Measurements from ENCODE around the gene PPM1B.
A peak's percentile ranks its signal among the peaks of the same experiment; 100 is the strongest.
"Not testable (repeated sequence)": the region's sequence is repeated elsewhere in the genome, so short reads cannot be mapped to it uniquely, and the experiment has no call there.

Gene PPM1B

DNA sequence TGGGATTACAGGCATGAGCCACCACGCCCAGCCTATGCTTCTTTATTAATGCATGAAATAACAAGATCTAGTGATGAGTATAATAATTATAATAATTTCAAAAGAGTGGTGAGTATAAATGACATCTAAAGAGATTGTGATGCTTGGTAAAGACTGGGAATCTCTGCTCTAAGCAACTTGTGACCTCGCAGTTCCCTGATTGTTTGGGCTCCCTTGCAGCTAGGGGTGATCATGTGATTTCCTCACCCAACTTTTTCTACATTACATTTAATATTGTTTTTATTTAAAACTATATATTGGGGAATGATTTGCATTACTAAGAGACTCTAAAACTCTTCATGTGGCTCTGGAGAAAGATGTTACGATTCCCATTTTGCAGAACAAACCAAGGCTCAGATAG, 4.1 kb upstream of the PPM1B start:
- Histone ChIP-seq H3K9me3 (ENCODE audit: control insufficient read depth, low read depth, low read length) (peaks cover 8% of the 10 kb centered on the region), H3K4me3 (ENCODE audit: low read length) (no peak overlapping the region), H3K27ac (ENCODE audit: low read length) (no peak overlapping the region), H3K4me1 (ENCODE audit: control insufficient read depth, low read depth, low read length) (peaks cover 4% of the 10 kb centered on the region), H3K27me3 (ENCODE audit: control insufficient read depth, insufficient read depth, low read length) (no peaks in the 10 kb centered on the region), H3K9ac (ENCODE audit: low read length) (no peak overlapping the region), H3K36me3 (ENCODE audit: control insufficient read depth, low read depth, low read length) (no peaks in the 10 kb centered on the region)

- H3K27me3 ChIP-seq (ENCODE audit: control insufficient read depth, insufficient read depth, low read length): no peaks in the 10 kb centered on the region
- no peak overlapping the region for H3K4me3 ChIP-seq (ENCODE audit: low read length)
- no peaks in the 10 kb centered on the region for H3K36me3 ChIP-seq (ENCODE audit: control insufficient read depth, low read depth, low read length)
- no peak overlapping the region for H3K9ac ChIP-seq (ENCODE audit: low read length)
- peaks cover 4% of the 10 kb centered on the region for H3K4me1 ChIP-seq (ENCODE audit: control insufficient read depth, low read depth, low read length)
- no peak overlapping the region for H3K27ac ChIP-seq (ENCODE audit: low read length)
- H3K9me3 ChIP-seq (ENCODE audit: control insufficient read depth, low read depth, low read length): peaks cover 8% of the 10 kb centered on the region
Observed at GRCh38 chr2:44166096-44166495, 2.6 kb upstream of the PPM1B start.

DNA sequence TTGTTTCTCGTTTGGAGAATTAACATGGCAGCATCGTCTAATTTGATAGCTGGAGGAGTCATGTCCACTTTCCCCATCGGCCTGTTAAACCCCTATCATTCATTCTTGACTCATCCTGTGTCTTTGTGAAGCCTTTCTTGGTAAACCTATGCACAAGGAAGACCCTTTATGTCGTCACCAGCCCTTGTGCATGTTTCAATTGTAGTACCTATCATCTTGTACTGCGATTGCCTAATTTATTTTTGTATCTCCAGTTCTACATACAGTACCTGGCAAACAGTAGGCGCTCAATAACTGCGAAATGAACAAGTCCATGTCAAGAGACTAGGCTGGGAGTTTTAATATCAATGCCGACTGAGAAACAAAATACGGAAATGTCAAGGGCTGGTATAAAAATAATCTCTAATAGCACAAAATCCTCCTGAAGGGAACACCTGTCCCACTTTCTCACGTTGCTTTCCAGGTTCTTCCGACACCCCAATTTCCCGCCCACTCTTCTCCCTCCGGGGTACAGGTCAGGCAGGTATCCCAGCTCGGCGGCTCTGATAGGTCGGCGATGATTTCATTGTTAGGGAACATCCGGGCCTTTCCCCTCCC, 1.3 kb upstream of the PPM1B start:
- Histone ChIP-seq H3K4me1 (ENCODE audit: control insufficient read depth, low read depth, low read length) (peaks cover 8% of the 10 kb centered on the region), H3K36me3 (ENCODE audit: control insufficient read depth, low read depth, low read length) (no peaks in the 10 kb centered on the region), H3K27me3 (ENCODE audit: control insufficient read depth, insufficient read depth, low read length) (no peaks in the 10 kb centered on the region), H3K9ac (ENCODE audit: low read length) (peak overlapping the region; percentile 80), H3K9me3 (ENCODE audit: control insufficient read depth, low read depth, low read length) (peaks cover 8% of the 10 kb centered on the region), H3K27ac (ENCODE audit: low read length) (no peak overlapping the region), H3K4me3 (ENCODE audit: low read length) (peak overlapping the region; percentile 83)

- Histone ChIP-seq H3K4me3 (ENCODE audit: low read length) (peak overlapping the region; percentile 83), H3K27ac (ENCODE audit: low read length) (peak overlapping the region; percentile 95), H3K36me3 (ENCODE audit: control insufficient read depth, low read depth, low read length) (no peaks in the 10 kb centered on the region), H3K4me1 (ENCODE audit: control insufficient read depth, low read depth, low read length) (peaks cover 10% of the 10 kb centered on the region), H3K27me3 (ENCODE audit: control insufficient read depth, insufficient read depth, low read length) (no peaks in the 10 kb centered on the region), H3K9me3 (ENCODE audit: control insufficient read depth, low read depth, low read length) (peaks cover 8% of the 10 kb centered on the region), H3K9ac (ENCODE audit: low read length) (peak overlapping the region; percentile 80)
Observed at GRCh38 chr2:44167908-44168680, 581 bp upstream of the PPM1B start.

- Histone ChIP-seq H3K27ac (ENCODE audit: low read length) (peak overlapping the region; percentile 30), H3K9me3 (ENCODE audit: control insufficient read depth, low read depth, low read length) (peaks cover 8% of the 10 kb centered on the region), H3K4me1 (ENCODE audit: control insufficient read depth, low read depth, low read length) (peaks cover 14% of the 10 kb centered on the region), H3K27me3 (ENCODE audit: control insufficient read depth, insufficient read depth, low read length) (no peaks in the 10 kb centered on the region), H3K36me3 (ENCODE audit: control insufficient read depth, low read depth, low read length) (no peaks in the 10 kb centered on the region), H3K4me3 (ENCODE audit: low read length) (peak overlapping the region; percentile 98), H3K9ac (ENCODE audit: low read length) (peak overlapping the region; percentile 85)
Observed at GRCh38 chr2:44169155-44169898, 652 bp downstream of the PPM1B start.

DNA sequence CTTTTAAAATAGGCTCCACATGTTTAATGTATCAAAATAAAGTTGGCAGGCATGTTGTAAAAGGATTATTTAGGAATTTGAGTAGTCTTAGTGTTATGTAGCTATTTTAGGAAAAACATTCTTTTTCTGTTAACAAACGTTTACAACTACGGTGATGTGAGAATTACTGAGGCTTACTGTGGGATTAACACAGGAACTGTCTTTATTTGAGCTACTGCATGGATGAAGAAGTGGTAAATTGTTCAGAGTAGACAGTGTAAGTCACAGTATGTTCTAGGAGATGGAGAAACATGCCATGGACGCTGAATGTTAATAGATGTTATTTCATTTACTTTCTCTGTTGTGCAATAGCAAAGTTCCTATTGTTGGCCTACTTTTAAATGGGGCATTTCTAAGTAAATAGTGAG, 1.6 kb downstream of the PPM1B start:
- peaks cover 20% of the 10 kb centered on the region for H3K4me1 ChIP-seq (ENCODE audit: control insufficient read depth, low read depth, low read length)
- peak overlapping the region; percentile 98 for H3K4me3 ChIP-seq (ENCODE audit: low read length)
- no peaks in the 10 kb centered on the region for H3K27me3 ChIP-seq (ENCODE audit: control insufficient read depth, insufficient read depth, low read length)
- no peak overlapping the region for H3K27ac ChIP-seq (ENCODE audit: low read length)
- no peaks in the 10 kb centered on the region for H3K9me3 ChIP-seq (ENCODE audit: control insufficient read depth, low read depth, low read length)
- H3K36me3 ChIP-seq (ENCODE audit: control insufficient read depth, low read depth, low read length): no peaks in the 10 kb centered on the region
- peak overlapping the region; percentile 85 for H3K9ac ChIP-seq (ENCODE audit: low read length)

GRCh38 chr2:44171018-44171417, 2.3 kb downstream of the PPM1B start:
- Histone ChIP-seq H3K9ac (ENCODE audit: low read length) (peak overlapping the region; percentile 85), H3K36me3 (ENCODE audit: control insufficient read depth, low read depth, low read length) (no peaks in the 10 kb centered on the region), H3K4me1 (ENCODE audit: control insufficient read depth, low read depth, low read length) (peaks cover 20% of the 10 kb centered on the region), H3K27ac (ENCODE audit: low read length) (no peak overlapping the region), H3K27me3 (ENCODE audit: control insufficient read depth, insufficient read depth, low read length) (no peaks in the 10 kb centered on the region), H3K9me3 (ENCODE audit: control insufficient read depth, low read depth, low read length) (no peaks in the 10 kb centered on the region), H3K4me3 (ENCODE audit: low read length) (peak overlapping the region; percentile 98)

DNA sequence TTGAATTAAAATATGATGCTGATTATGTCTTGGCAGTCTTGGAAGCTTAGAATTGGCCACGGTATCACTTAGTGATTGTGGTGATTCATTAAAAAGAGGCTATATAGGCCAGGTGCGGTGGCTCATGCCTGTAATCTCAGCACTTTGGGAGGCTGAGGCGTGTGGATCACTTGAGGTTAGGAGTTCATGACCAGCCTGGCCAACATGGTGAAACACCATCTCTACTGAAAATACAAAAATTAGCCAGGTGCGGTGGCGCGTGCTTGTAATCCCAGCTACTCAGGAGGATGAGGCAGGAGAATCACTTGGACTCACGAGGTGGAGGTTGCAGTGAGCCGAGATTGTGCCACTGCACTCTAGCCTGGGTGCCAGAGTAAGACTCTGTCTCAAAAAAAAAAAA, 2.8 kb downstream of the PPM1B start:
- H3K4me3 ChIP-seq (ENCODE audit: low read length): peak overlapping the region; percentile 98
- H3K27ac ChIP-seq (ENCODE audit: low read length); H3K9me3 ChIP-seq (ENCODE audit: control insufficient read depth, low read depth, low read length); H3K27me3 ChIP-seq (ENCODE audit: control insufficient read depth, insufficient read depth, low read length); H3K36me3 ChIP-seq (ENCODE audit: control insufficient read depth, low read depth, low read length): not testable (repeated sequence)
- peak overlapping the region; percentile 85 for H3K9ac ChIP-seq (ENCODE audit: low read length)
- H3K4me1 ChIP-seq (ENCODE audit: control insufficient read depth, low read depth, low read length): peaks cover 23% of the 10 kb centered on the region

GRCh38 chr2:44172576-44172975, 3.9 kb downstream of the PPM1B start:
- no peak overlapping the region for H3K9ac ChIP-seq (ENCODE audit: low read length)
- H3K27ac ChIP-seq (ENCODE audit: low read length): no peak overlapping the region
- peaks cover 21% of the 10 kb centered on the region for H3K4me1 ChIP-seq (ENCODE audit: control insufficient read depth, low read depth, low read length)
- peaks cover 3% of the 10 kb centered on the region for H3K36me3 ChIP-seq (ENCODE audit: control insufficient read depth, low read depth, low read length)
- no peaks in the 10 kb centered on the region for H3K27me3 ChIP-seq (ENCODE audit: control insufficient read depth, insufficient read depth, low read length)
- H3K9me3 ChIP-seq (ENCODE audit: control insufficient read depth, low read depth, low read length): no peaks in the 10 kb centered on the region
- peak overlapping the region; percentile 2 for H3K4me3 ChIP-seq (ENCODE audit: low read length)

DNA sequence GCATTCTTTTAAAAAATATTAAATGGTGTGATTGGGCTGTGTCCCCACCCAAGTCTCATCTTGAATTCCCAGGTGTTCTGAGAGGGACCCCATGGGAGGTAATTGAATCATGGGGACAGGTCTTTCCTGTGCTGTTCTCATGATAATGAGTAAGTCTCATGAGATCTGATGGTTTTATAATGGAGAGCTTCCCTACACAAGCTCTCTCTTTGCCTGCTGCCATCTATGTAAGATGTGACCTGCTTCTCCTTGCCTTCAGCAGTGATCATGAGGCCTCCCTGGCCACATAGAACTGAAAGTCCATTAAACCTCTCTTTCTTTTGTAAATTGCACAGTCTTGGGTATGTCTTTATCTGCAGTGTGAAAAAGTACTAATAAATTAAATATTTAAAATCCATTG, 10.3 kb downstream of the PPM1B start:
- peaks cover 15% of the 10 kb centered on the region for H3K36me3 ChIP-seq (ENCODE audit: control insufficient read depth, low read depth, low read length)
- H3K27me3 ChIP-seq (ENCODE audit: control insufficient read depth, insufficient read depth, low read length): no peaks in the 10 kb centered on the region
- no peak overlapping the region for H3K27ac ChIP-seq (ENCODE audit: low read length)
- H3K4me1 ChIP-seq (ENCODE audit: control insufficient read depth, low read depth, low read length): peaks cover 21% of the 10 kb centered on the region
- no peaks in the 10 kb centered on the region for H3K9me3 ChIP-seq (ENCODE audit: control insufficient read depth, low read depth, low read length)
- no peak overlapping the region for H3K9ac ChIP-seq (ENCODE audit: low read length)
- H3K4me3 ChIP-seq (ENCODE audit: low read length): no peak overlapping the region

GRCh38 chr2:44181648-44182047, 13.0 kb downstream of the PPM1B start:
- H3K27me3 ChIP-seq (ENCODE audit: control insufficient read depth, insufficient read depth, low read length): no peaks in the 10 kb centered on the region
- H3K4me3 ChIP-seq (ENCODE audit: low read length): no peak overlapping the region
- no peak overlapping the region for H3K9ac ChIP-seq (ENCODE audit: low read length)
- no peak overlapping the region for H3K27ac ChIP-seq (ENCODE audit: low read length)
- H3K9me3 ChIP-seq (ENCODE audit: control insufficient read depth, low read depth, low read length): no peaks in the 10 kb centered on the region
- peaks cover 12% of the 10 kb centered on the region for H3K36me3 ChIP-seq (ENCODE audit: control insufficient read depth, low read depth, low read length)
- peaks cover 7% of the 10 kb centered on the region for H3K4me1 ChIP-seq (ENCODE audit: control insufficient read depth, low read depth, low read length)

Measured in iPS-18a (cell line).